Hematopoietic multipotent progenitor cell (in vitro differentiated cells): ENCODE results near the gene DCPS. TPM values are rescaled to one million over a fixed set of nuclear protein-coding genes. Genes with fewer than 3 reads are reported as not detected.
"Not testable (repeated sequence)": the region's sequence is repeated elsewhere in the genome, so short reads cannot be mapped to it uniquely, and the experiment has no call there.

Experiments used
- DNase-seq, 3 donors: peaks; one replicate each; pipeline ENCODE4 v3.0.0-alpha.2; 2011 to 2015; ENCODE audit warnings: low read depth in 2 of 3, low spot score in 2 of 3
- total RNA-seq: library from RNA; depleted of rRNA; stranded (reverse); fragments of >200 nt; gene quantifications from one replicate; pipeline ENCODE4 v1.2.3, GENCODE V29; 2012

Gene DCPS
- total RNA-seq, 1 donor, result 18.9 TPM

DNA sequence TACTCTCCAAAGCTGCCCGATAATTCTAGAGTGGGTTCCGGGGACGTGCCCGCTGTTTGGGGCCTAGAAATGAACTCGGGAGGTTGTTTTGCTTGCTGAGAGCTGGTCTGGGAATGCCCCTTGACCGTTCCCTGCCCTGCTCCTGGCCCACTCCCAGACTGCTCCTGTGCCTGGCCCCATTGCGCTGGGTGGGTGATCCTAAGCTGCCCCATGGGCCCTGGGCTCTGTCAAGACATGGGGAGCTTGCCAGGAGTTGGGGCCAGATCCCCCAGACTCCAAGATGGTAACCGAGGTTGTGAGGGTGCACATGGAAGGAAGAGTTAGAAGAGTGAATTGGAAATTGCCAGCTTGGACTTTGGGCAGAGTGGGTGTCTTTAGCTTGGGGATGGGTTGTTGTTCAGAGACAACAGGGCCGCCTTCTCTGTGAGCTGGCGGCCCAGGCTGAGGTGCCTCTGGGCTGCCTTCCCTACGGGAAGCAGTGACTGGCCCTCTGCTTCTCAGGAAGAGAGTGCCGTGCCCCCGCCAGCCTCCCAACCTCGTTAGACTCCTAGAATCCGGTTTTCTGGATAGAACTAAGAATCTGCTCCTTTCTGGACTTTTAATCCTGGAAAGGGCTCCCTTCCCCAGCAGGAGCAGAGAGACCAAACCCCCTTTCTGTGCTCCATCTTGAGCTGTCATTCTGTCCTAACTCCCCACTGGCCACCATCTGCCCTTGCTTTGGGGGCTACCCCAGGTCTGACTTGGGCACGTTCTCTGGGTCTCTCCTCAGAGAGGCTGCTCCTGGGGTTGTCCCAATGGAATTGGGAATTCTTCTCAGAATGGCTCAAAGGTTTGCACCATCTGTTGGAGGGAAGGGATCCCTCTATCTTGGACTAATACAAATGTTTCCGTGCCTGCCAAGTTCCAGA lies 53.4 kb downstream of the DCPS start:
- DNase-seq, result no peak

GRCh38 chr11:126357969-126358762 lies 54.3 kb downstream of the DCPS start:
- DNase-seq, result no peak

- no peak for DNase-seq
Measured at GRCh38 chr11:126358763-126359160, 54.9 kb downstream of the DCPS start.

- no peak for DNase-seq
Measured at GRCh38 chr11:126359431-126360048, 55.7 kb downstream of the DCPS start.

DNA sequence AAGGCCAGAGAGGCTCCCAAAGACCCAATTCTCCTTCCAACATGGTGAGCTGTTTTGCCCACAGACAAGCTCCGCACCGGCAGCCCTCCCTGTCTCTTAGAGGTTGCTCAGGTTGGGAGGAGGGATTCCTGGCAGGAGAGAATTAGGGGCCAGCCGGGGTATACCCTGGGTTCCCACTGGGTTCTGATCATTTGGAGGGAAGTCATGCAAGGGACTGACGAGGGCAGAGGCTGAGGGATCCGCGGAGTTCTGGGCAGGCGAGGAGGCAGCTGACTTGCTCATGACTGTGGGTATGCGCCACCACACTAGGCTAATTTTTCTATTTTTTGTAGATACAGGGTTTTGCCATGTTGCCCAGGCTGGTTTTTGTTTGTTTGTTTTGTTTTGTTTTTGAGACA lies 56.2 kb downstream of the DCPS start:
- DNase-seq, result no peak

GRCh38 chr11:126361400-126361799 lies 57.5 kb downstream of the DCPS start:
- DNase-seq, result no peak

DNA sequence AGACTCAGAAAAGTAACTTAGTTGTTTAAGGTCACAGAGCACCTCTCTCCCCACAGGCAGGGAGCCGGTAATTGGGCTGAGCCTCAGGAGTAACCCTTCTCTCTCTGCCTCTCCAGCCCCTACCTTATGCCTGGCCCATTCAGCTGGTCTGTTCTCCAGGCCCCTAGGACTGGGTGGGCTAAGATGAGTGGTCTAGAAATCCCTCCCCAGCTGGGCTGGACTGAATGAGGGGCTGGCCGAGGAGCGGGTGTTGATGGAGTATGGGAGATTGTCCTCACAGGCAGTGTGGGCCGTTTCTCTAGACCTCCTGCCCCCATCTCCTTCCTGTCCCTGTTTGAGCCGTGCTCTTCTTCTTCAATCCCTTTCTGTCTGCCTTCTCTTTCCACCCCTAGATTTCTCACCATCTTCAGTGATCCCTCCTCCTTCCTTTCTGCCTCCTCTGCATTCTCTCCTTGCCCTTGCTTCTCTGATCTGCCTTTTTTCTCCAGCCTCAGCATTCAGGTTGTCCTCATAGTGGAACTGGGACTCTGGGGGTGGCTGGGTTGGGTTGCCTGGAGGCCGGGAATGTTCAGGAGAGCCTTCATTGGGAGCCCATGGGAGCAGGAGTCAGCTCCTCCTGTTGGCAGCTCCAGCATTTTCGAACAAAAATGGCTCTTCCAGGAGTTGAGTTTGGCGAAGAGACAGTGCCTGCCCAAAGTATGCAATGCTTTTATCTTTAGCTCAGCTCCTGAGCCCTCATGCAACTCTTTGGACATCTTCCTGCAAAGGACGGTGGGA lies 59.2 kb downstream of the DCPS start:
- DNase-seq, result no peak

- DNase-seq, result no peak
Measured at GRCh38 chr11:126363706-126364248, 59.9 kb downstream of the DCPS start.

GRCh38 chr11:126364735-126365134 lies 60.9 kb downstream of the DCPS start:
- DNase-seq, result not testable (repeated sequence)

GRCh38 chr11:126365508-126365907 lies 61.6 kb downstream of the DCPS start:
- DNase-seq, result not testable (repeated sequence)

DNA sequence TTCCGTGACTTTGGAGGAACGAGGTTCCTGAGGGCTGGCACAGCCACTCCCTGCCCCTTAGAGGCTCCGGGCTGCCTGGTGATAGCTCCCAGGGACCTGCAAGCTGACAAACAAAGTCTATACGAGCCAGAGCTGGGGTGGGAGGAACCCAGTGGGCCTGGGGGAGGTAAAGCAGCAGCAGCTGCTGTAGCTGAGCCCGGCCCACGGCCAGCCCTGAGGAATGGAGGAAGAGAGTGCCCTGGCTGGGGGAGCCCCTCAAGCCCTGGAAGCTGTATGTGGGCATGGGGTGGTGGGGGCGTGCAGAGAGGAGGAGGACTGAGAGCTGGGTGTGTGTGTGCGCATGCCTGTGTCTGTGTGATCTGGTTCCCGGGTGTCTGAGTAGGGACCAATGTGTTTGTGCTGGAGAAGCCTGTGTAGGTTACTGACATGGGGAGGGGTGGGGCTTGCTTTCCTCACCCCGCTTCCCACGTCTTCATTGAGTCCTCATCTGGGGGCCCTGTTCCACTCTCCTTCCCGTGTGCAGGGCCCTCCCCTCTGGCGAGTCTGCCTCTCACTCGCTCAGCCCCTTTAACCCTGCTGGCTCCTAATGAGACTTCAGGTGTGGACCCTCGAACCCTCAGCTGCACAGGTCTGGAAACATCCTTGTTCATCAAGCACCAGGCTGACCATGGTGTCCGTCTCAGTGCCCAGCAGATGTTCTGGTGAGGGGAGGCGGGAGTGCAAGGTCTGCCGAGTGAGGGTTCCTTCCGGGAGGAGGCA lies 62.4 kb downstream of the DCPS start:
- no peak for DNase-seq

DNA sequence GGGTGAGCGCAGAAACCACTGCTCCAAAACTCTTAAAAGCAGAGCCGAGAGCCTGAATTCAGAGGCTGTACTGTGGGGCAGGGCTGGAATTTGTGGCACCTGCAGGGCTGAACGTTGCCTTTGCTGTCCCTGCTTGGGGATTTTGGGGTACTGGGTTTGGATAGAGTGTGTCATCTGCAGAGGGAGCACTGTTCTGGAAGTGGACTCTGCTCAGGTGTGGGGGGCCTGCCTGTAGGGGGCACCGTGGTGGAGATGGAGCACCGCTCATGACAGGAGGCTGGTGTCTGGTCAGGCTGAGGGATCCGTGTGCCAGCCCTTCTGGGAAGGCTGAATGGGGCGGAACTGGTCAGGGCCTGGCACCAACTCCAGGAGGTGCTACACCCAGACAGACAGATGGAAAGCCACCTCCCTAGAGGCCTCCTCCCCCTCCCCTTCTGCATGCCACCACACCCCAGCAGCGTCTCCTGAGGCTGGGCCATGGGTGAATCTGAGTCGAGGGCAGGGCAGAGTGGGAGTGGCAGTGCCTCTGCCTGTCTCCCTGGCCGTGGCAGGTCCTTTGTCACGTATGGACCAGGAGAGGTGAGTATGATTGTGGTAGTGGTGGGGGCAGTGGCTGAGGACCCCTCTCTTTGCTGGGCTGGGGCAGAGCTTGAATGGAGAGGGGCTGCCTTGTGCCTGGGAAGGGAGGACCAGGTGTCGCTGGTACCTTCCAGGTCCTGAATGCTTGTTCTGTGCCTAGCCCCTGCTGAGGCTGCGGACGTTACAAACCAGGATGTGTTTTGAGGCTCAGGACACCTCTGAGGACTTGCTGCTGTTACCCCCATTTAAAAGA lies 63.2 kb downstream of the DCPS start:
- DNase-seq, result not testable (repeated sequence)

DNA sequence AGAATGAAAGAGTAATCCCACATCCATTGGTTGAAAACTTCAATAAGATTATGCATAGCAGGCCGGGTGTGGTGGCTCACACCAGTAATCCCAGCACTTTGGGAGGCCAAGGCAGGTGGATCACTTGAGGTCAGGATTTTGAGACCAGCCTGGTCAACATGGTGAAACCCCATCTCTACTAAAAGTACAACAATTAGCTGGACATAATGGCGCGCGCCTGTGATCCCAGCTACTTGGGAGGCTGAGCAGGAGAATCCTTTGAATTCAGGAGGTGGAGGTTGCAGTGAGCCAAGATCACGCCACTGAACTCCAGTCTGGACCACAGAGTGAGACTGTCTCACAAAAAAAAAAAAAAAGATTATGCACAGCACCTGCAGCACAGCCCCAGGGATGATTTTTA lies 63.9 kb downstream of the DCPS start:
- DNase-seq, result not testable (repeated sequence)

DNA sequence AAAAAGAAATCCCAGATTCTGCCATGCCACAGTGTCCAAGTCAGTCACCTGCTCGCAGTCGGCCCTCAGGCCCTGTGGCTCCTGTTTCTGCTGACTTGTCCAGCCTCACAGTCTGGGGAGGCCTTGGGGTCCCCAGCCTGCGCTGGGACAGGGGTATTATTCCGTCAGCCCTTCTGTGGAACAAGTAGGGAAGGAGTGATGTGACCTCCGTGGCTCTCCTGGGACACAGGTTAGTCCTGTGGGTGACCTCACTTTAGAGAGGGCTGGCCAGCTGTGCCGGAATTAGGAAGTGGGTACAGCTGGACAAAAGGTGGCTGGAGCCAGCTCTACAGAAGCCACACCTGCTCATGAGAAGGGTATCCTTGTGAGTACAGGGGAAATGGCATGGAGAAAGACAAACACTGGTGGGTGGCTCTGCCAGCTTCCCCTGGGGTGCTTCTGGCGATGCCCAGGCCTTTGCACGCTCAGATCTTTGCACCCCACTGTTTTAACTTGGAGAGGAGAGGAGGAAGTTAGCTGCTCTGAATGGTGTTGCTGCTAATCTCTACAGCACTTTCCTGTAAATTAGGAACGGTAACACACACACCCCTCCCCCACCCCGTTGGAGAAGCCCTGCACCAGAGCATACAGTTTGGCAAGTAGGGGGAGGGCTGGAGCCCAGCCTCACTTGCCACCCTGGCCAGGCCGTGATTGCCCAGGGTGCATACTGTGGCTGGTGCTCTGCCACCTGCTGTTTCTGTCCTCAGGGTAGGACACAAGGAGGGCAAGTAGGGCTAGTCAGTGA lies 64.7 kb downstream of the DCPS start:
- DNase-seq, result peak in 2 of 3 donors; percentile 46 to 49

GRCh38 chr11:126370016-126370415 lies 66.2 kb downstream of the DCPS start:
- no peak for DNase-seq

- DNase-seq, result no peak
Measured at GRCh38 chr11:126371595-126371994, 67.7 kb downstream of the DCPS start.

DNA sequence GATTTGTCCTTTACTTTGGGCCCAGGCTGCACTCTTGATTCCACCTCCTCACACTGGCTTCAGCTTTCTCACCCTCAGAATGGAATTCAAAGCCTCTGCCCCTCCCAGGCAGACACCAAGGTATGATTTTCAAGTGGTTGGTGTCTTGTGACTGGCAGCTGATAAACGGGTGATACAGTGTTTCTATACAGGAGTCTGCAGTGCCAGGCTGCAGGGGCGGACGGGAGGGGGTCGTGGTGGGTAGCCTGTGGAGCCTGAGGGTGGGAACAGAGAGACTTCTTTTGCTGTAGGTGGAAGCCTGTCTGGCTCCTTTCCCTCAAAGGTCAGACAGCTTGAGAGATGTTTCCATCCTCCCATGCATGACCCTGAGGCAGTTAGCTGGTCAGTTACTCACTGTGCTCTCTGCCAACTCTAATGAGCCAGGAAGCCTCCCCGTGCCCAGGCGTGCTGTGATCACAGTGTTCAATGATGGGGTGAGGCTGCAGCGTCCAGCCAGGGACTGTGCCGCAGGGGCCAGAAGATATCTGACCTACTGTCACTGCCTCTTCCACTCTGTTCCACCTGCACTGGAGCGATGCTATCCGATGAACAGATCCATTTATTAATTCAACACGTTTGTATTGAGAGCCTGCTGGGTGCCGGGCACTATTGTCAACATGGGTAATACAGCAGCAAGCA lies 69.7 kb downstream of the DCPS start:
- not testable (repeated sequence) for DNase-seq
